GM21447 (cell line): ENCODE measurements around the gene NTN5.

Experiments used
- ATAC-seq: cut with Tn5 transposase; IDR thresholded peaks from one replicate; pipeline ENCODE4 v1.9.1; 2021; ENCODE audit not compliant: unreplicated experiment

Gene NTN5

GRCh38 chr19:48616041-48616436, 56.8 kb downstream of the NTN5 start:
- ATAC-seq = no peak

DNA sequence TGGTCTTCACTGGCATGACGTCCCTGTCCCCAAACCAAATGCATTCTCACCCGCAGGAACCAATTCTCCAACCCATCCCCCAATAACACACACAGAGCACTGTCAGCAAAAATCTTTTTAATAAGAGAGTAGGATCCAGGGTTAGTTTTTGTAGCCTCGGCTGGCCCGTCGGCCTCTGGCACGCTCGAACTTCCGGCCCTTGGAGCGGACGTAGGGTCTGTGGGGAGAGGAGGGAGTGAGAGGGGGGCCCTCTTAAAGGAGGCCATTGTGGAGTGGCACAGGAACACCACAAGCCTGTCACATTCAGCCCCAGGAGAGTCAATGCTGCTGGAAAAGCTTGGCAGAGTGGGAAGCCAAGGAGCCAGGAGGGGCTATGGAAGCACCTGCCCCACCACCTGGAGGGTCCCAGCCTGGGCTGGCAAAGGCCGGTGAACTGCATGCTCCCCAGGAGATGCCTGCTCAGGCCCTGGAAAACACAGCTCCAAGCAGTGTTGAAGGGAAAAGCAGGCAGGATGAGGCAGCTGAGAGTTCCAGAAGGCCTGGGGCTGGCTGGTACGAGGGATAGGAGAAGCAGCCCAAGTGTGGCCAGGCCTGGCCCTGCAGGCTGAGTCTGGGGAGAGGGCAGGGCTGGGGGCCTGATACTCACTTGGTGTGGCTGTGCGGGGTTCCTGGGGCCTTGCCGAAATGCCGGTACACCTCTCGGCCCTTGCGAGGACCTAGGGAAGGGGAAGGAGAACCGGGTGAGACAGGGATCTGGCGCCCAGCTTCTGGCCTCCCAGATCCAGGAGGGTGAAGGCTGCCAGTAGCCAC, 57.4 kb downstream of the NTN5 start:
- ATAC-seq = no peak

- no peak for ATAC-seq
Measured at GRCh38 chr19:48614436-48615230, 58.2 kb downstream of the NTN5 start, which contains the start of gene FAM83E. Gene FAM83E, minus strand, starts transcription at chr19:48615076. Its CDS starts 1,704 bp downstream, at chr19:48613372.

- ATAC-seq = no peak
Measured at GRCh38 chr19:48613852-48614435, 58.9 kb downstream of the NTN5 start.

DNA sequence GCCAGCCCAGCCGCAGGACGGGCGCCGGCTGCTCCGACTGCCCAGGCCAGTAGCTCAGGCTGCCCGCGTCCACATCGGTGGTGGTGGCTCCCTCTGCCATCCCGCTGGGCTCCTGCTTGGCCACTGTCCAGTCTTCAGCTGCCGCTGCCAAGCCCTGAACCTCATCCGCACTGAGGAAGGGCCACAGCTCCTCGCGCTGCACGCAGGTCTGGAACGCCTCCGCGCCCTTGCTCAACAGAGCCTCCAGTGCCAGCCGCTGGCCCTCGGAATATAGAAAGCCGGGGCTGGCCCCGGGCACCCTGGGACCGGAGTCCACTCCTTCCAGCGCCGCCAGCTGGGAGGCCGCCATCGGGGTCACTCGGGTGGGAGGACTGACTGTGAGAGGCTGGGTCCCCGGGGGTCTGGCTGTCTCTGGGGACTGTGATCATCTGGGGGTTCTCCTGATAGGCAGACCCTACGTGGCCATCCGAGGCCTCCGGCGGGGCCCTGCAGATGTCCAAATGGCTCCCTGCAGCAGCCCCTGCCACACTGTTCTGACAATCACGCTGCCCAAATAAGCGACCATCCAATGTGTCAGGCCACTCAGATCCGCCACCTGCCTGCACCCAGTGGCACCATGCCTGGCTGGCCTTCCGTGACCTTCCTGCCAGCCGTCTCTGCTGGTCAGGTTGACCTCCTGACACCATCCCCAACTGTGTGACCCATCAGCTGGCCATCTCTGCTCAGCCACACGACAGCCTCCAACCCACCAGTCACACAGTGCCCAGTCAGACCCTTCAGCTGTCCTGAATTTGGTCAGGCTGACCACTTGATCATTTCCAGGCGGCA, 59.6 kb downstream of the NTN5 start:
- ATAC-seq = no peak

GRCh38 chr19:48611872-48612271, 60.9 kb downstream of the NTN5 start:
- ATAC-seq = no peak
